ENCODE data around the gene PRM3.

The PRM3 gene

GRCh38 chr16:11258553-11259492 lies 14.6 kb downstream of the PRM3 start:
- no peak for DNase-seq

GRCh38 chr16:11257131-11257938 lies 16.1 kb downstream of the PRM3 start:
- peak; percentile 70 for DNase-seq

- DNase-seq = no peak
Observed at GRCh38 chr16:11256661-11257130, 16.7 kb downstream of the PRM3 start.

GRCh38 chr16:11255737-11256660 lies 17.4 kb downstream of the PRM3 start, which contains the start of gene SOCS1:
SOCS1 (minus strand) TSS chr16:11256204; CDS start chr16:11255478, 726 bp downstream.
- DNase-seq = peak; percentile 55

GRCh38 chr16:11254913-11255736 lies 18.3 kb downstream of the PRM3 start:
- peak; percentile 5 for DNase-seq

- no peak for DNase-seq
Observed at GRCh38 chr16:11253995-11254912, 19.2 kb downstream of the PRM3 start.

GRCh38 chr16:11253009-11253994 lies 20.1 kb downstream of the PRM3 start:
- DNase-seq = no peak

GRCh38 chr16:11252482-11252931 lies 20.9 kb downstream of the PRM3 start:
- DNase-seq = no peak

- DNase-seq = no peak
Observed at GRCh38 chr16:11251525-11252481, 21.6 kb downstream of the PRM3 start.

GRCh38 chr16:11250786-11251524 lies 22.5 kb downstream of the PRM3 start:
- no peak for DNase-seq

GRCh38 chr16:11250091-11250785 lies 23.2 kb downstream of the PRM3 start:
- DNase-seq = no peak

- DNase-seq = no peak
Observed at GRCh38 chr16:11249233-11250061, 24.0 kb downstream of the PRM3 start.

- DNase-seq = no peak
Observed at GRCh38 chr16:11248133-11248532, 25.3 kb downstream of the PRM3 start.

GRCh38 chr16:11245988-11246387 lies 27.4 kb downstream of the PRM3 start:
- no peak for DNase-seq

- no peak for DNase-seq
Observed at GRCh38 chr16:11245222-11245737, 28.1 kb downstream of the PRM3 start.

Measured in NCI-H526 treated with DMSO at 0.1 percent for 48 hours (cell line).